ENCODE data around the gene MTHFSD.

Gene MTHFSD

DNA sequence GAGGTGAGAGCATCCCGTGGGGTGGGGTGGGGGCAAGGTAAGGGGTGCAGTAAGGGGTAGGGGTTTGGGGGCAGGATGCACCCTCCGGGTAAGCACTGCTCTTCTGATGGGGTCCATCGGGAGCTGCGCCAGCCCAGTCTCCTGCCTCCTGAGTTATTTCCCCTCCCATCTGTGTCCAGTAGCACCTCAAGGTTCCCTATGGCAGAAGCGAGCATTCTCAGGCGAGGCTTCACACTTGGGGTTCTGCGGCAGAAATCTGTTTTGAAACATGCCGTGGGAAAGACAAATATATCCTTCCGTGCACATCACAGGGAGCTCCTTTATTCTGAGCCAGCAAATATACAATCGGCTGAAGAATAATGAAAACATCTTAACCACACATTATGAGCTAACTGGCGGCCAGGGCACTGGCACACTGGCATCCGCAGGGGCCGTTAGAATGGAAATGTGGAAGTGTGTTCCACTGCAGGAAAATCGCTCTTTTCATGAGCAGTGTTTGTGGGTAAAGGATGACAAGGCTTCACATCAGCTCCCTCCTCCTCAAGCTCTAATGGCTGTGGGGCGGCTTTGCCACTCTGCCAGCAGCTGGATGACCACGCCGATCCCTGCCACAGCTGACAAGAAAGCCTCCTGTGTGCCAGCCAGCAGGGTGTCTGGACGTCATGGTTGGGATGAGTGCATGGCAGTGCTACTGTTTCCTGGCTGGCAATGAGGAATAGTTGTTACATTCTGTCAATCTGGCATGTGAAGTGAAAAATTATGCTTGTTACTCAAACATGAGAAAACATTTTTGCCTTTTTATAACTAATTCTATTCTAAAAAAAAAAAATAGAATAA is 20.0 kb downstream of the MTHFSD start:
- no peak overlapping the region for H3K4me3 ChIP-seq (ENCODE audit: low read length)
- no peak overlapping the region for H3K9ac ChIP-seq (ENCODE audit: low read length)
- H3K36me3 ChIP-seq (ENCODE audit: control insufficient read depth, insufficient read depth, low read length), result no peaks in the 10 kb centered on the region
- no peaks in the 10 kb centered on the region for H3K9me3 ChIP-seq (ENCODE audit: control insufficient read depth, low read length)
- no peaks in the 10 kb centered on the region for H3K4me1 ChIP-seq (ENCODE audit: control insufficient read depth, insufficient read depth, low read length)
- no peaks in the 10 kb centered on the region for H3K27me3 ChIP-seq (ENCODE audit: control insufficient read depth, insufficient read depth, low read length)

DNA sequence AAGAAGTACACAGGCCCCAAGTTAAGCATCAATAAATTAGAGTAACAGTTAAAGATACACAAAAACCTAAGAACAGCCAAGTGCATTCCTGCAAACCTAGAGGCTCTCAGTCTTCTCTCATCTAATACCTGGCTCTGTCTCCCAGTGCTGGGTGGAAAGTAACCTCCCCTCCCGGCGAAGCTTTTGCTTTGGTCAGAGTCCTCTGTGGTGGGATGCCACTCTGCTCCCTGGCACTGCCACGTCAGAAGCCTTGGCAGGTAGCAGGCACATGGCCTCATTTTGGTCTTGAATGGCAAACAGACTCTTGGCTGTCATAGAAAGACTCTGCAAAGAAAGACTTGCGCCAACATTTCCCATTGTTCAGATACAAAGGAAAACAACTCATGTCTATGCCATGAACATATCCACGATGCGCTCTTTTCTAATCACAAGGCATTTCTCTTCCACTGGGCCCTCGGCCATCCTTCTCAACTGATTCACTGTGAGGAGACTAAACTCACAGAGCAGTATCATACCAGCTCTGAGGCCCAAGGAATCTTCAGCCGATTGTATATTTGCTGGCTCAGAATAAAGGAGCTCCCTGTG is 21.2 kb downstream of the MTHFSD start:
- Histone ChIP-seq H3K36me3 (ENCODE audit: control insufficient read depth, insufficient read depth, low read length) (no peaks in the 10 kb centered on the region), H3K9ac (ENCODE audit: low read length) (no peak overlapping the region), H3K4me1 (ENCODE audit: control insufficient read depth, insufficient read depth, low read length) (no peaks in the 10 kb centered on the region), H3K4me3 (ENCODE audit: low read length) (no peak overlapping the region), H3K9me3 (ENCODE audit: control insufficient read depth, low read length) (no peaks in the 10 kb centered on the region), H3K27me3 (ENCODE audit: control insufficient read depth, insufficient read depth, low read length) (no peaks in the 10 kb centered on the region)

DNA sequence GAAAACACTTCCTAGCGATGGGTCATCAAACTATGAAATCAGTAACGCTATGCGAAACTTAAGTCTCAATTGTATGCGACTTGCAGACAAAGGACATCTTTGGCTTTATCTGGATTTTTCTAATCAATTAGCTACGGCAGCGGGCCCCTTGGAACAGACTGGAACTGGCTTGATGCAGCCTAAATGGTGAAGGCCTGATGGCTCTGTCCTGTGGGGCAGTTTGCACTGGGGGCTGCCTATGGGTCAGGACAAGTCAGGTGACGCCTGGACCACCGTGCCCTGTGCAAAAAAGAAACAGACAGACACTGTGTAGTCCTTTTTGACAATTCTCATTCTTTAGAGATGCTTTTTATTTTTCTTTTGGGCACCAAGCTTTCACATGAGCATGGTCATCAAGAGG is 22.0 kb downstream of the MTHFSD start:
- no peaks in the 10 kb centered on the region for H3K9me3 ChIP-seq (ENCODE audit: control insufficient read depth, low read length)
- H3K4me1 ChIP-seq (ENCODE audit: control insufficient read depth, insufficient read depth, low read length), result no peaks in the 10 kb centered on the region
- no peaks in the 10 kb centered on the region for H3K27me3 ChIP-seq (ENCODE audit: control insufficient read depth, insufficient read depth, low read length)
- H3K9ac ChIP-seq (ENCODE audit: low read length), result no peak overlapping the region
- H3K4me3 ChIP-seq (ENCODE audit: low read length), result no peak overlapping the region
- no peaks in the 10 kb centered on the region for H3K36me3 ChIP-seq (ENCODE audit: control insufficient read depth, insufficient read depth, low read length)

DNA sequence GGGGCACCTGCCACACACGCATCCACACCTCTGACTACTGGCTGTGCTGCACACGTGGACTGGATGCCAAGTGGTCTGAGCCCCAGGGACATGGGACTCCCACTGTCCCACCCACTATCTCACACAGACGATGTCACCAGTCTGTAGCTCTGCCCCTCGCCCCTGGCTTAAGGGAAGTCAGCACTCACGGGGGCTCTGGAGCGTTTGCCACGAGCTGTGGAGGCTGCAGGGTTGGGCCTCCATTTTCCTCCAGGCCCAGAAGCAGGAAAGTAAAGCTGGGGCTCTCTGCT is 22.6 kb downstream of the MTHFSD start:
- no peaks in the 10 kb centered on the region for H3K27me3 ChIP-seq (ENCODE audit: control insufficient read depth, insufficient read depth, low read length)
- no peak overlapping the region for H3K4me3 ChIP-seq (ENCODE audit: low read length)
- H3K36me3 ChIP-seq (ENCODE audit: control insufficient read depth, insufficient read depth, low read length), result no peaks in the 10 kb centered on the region
- H3K9ac ChIP-seq (ENCODE audit: low read length), result no peak overlapping the region
- H3K9me3 ChIP-seq (ENCODE audit: control insufficient read depth, low read length), result no peaks in the 10 kb centered on the region
- H3K4me1 ChIP-seq (ENCODE audit: control insufficient read depth, insufficient read depth, low read length), result no peaks in the 10 kb centered on the region

DNA sequence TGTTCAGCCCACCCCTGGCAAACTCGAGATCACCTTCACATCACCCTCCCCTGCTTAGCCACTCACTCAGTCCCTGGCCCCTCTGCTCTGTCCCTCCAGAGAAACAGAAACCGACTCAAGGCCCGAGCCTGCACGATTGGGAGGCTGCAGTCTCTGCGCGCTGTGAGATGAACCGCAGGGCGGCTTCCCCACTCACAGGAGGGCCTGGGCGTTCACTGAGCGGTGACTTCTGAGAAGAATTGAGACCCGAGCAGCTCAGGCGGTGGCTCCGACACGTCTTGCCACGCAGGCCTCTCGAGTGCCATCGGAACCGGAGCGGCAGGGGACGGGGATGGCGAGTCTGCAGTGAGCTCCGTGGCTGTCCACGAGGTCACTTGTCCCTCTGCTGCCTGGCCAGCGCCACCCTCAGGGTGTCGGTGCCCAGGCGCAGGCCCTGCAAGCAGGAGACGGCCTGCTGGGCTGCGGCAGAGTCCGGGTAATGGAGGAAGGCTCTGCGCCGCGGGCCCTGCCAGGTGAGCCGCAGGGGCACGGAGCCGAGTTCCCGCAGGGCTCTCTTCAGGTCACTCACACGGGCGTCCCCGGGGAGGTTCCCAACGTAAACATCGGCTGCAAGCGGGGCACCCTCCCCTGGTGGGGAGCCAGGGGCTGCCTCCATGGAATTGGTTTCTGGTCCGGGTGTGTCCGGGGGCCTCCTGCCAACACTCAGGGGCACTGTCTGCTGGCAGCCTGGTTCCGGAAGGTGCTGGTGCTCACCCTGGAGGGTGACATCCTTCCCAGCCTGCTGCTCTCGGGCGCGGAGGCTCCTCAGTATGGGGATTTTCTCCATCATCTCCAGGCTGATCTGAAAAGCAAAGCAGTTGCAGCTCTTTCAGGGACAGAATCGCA is 23.2 kb downstream of the MTHFSD start:
- Histone ChIP-seq H3K4me1 (ENCODE audit: control insufficient read depth, insufficient read depth, low read length) (no peaks in the 10 kb centered on the region), H3K36me3 (ENCODE audit: control insufficient read depth, insufficient read depth, low read length) (no peaks in the 10 kb centered on the region), H3K9ac (ENCODE audit: low read length) (no peak overlapping the region), H3K9me3 (ENCODE audit: control insufficient read depth, low read length) (no peaks in the 10 kb centered on the region), H3K27me3 (ENCODE audit: control insufficient read depth, insufficient read depth, low read length) (no peaks in the 10 kb centered on the region), H3K4me3 (ENCODE audit: low read length) (no peak overlapping the region)

DNA sequence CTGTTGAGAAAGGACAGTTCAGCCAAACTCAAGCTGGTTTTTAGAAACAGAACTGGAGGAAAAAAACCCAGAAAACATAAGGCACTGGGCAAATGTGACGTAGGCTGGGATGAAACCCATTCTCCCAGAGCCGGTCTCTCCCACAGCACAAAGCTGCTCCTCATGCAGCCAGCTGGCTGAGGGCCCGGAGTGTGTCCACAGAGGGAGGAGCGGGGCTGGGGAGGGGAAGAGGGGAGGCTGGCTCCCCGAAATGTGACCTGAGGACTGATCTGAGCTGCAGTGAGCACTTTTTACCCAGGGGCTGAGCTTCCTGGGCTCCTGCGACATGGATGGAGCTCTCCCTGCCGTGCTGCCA is 23.9 kb downstream of the MTHFSD start:
- H3K27me3 ChIP-seq (ENCODE audit: control insufficient read depth, insufficient read depth, low read length), result no peaks in the 10 kb centered on the region
- H3K4me3 ChIP-seq (ENCODE audit: low read length), result no peak overlapping the region
- no peaks in the 10 kb centered on the region for H3K36me3 ChIP-seq (ENCODE audit: control insufficient read depth, insufficient read depth, low read length)
- no peak overlapping the region for H3K9ac ChIP-seq (ENCODE audit: low read length)
- no peaks in the 10 kb centered on the region for H3K9me3 ChIP-seq (ENCODE audit: control insufficient read depth, low read length)
- H3K4me1 ChIP-seq (ENCODE audit: control insufficient read depth, insufficient read depth, low read length), result no peaks in the 10 kb centered on the region

DNA sequence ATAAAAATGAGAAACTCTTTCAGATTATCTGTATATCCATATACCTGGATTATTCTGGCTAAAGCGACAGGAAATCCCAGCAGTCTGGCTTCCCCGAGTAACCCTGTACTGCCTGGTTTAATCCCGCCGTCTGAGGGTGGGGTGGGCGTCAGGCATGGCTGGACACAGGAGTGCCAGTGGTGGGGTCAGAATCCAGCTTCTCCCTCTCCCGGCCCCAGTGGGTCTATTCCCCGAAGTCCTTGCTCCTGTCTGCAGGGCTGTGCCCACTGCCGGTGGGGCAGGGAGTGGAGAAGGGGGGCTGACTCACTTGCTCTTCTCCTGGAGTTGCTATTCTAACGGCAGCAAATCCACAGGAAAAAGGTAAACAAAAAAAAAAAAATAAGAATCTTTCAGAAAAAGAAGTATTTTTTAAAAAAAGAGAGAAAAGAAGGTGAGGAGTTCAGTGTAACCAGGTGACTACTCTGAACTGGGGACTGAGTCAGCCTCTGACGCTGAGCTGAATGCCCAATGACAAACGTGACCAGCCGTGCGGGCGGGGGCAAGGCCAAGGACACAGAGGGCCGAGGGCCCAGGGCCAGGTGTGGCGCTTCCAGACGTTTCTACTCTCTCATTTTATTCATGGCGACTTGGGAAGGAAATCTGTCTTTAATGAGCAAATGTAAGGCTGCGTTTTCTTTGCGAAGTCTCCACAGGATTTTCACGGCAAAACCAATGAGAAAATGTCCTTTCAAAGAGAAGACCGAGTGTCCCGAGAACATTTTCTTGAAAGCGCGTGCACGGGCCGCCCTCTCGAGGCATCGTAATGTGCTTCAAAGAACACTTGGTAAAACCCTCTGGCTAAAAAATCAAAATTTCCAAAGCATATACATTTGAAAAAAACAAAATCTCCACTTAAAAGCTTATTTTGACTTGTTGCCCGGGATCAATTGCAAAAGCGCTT is 24.5 kb downstream of the MTHFSD start:
- Histone ChIP-seq H3K9me3 (ENCODE audit: control insufficient read depth, low read length) (no peaks in the 10 kb centered on the region), H3K36me3 (ENCODE audit: control insufficient read depth, insufficient read depth, low read length) (no peaks in the 10 kb centered on the region), H3K9ac (ENCODE audit: low read length) (no peak overlapping the region), H3K4me3 (ENCODE audit: low read length) (no peak overlapping the region), H3K4me1 (ENCODE audit: control insufficient read depth, insufficient read depth, low read length) (no peaks in the 10 kb centered on the region), H3K27me3 (ENCODE audit: control insufficient read depth, insufficient read depth, low read length) (no peaks in the 10 kb centered on the region)

DNA sequence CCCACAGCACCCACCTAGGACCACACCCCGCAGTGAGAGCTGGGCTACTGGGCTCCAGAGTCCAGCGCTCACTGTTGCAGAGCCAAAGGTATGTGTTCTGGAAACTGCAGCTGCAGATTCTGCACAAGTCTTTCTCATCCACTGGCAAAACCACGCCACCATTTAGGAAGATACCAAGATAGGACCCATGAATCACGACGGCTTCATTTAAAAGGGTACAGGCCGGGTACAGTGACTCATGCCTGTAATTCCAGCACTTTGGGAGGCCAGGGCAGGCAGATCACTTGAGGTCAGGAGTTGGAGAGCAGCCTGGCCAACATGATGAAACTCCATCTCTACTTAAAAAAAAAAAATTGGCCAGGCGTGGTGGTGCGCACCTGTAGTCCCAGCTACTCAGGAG is 25.9 kb downstream of the MTHFSD start:
- Histone ChIP-seq H3K4me1 (ENCODE audit: control insufficient read depth, insufficient read depth, low read length) (no peaks in the 10 kb centered on the region), H3K27me3 (ENCODE audit: control insufficient read depth, insufficient read depth, low read length) (no peaks in the 10 kb centered on the region), H3K4me3 (ENCODE audit: low read length) (no peak overlapping the region), H3K9ac (ENCODE audit: low read length) (no peak overlapping the region), H3K36me3 (ENCODE audit: control insufficient read depth, insufficient read depth, low read length) (no peaks in the 10 kb centered on the region), H3K9me3 (ENCODE audit: control insufficient read depth, low read length) (no peaks in the 10 kb centered on the region)

DNA sequence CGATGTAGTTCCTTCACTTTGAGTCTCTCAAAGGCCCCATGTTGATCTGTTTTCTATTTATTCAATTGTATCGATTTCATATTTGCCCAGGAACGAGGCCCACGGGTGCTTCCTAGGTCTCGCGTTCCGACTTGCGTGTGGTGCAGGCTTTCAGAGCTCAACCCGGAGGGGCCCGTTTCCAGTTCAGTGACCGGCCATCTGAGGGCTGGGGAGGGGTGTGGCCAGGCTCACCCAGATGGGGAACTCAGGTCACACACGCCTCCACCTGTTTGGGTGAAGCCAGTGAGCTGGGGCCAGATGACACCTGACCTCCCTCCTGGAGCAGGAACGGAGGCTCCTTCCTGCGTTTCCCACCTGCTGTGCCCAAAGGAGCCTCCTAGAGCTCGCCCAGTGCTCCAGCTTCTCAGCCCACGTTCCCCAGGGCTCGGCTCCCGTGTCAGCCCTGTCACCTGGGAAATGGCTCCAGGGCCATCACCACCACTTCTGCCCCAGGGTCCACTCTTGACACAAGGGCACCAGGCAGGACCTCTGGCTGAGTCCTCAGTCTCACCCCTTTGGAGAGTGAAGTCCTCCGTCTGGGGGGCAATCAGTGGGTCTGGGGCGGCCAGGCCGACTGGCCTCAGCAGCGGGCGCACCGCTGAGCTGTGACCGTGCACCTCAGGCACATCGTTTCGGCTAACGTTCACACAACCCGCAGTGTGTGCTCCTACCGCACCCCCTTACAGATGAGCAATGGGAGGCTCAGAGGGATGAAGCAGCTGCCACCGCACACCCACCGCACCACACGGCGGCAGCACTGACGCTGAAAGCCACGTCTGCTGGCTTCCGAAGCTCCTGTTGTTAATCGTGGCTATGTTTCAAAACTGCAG is 26.7 kb downstream of the MTHFSD start:
- H3K4me1 ChIP-seq (ENCODE audit: control insufficient read depth, insufficient read depth, low read length), result no peaks in the 10 kb centered on the region
- no peaks in the 10 kb centered on the region for H3K9me3 ChIP-seq (ENCODE audit: control insufficient read depth, low read length)
- no peaks in the 10 kb centered on the region for H3K27me3 ChIP-seq (ENCODE audit: control insufficient read depth, insufficient read depth, low read length)
- H3K4me3 ChIP-seq (ENCODE audit: low read length), result no peak overlapping the region
- H3K9ac ChIP-seq (ENCODE audit: low read length), result no peak overlapping the region
- no peaks in the 10 kb centered on the region for H3K36me3 ChIP-seq (ENCODE audit: control insufficient read depth, insufficient read depth, low read length)

DNA sequence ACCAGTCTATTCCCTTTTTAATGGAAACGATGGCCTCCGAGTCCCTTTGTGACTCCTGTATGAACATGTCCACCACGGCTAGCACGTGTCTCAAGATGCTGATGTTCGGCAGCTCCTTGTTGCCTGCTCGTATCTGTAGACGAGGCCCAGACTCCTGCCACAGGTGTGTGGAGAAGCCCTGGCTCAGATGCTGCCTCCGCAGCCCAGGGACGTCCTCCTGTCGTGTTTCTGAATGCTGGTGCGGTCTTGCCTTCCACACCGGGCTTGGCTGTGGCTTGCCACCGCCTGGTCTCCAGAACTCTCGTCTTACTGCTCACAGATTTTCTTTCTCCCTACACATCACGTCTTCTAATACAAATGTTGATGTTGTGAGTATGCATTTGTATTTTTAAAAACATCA is 27.7 kb downstream of the MTHFSD start:
- Histone ChIP-seq H3K4me3 (ENCODE audit: low read length) (no peak overlapping the region), H3K9ac (ENCODE audit: low read length) (no peak overlapping the region), H3K27me3 (ENCODE audit: control insufficient read depth, insufficient read depth, low read length) (peaks cover 4% of the 10 kb centered on the region), H3K4me1 (ENCODE audit: control insufficient read depth, insufficient read depth, low read length) (no peaks in the 10 kb centered on the region), H3K36me3 (ENCODE audit: control insufficient read depth, insufficient read depth, low read length) (no peaks in the 10 kb centered on the region), H3K9me3 (ENCODE audit: control insufficient read depth, low read length) (no peaks in the 10 kb centered on the region)

DNA sequence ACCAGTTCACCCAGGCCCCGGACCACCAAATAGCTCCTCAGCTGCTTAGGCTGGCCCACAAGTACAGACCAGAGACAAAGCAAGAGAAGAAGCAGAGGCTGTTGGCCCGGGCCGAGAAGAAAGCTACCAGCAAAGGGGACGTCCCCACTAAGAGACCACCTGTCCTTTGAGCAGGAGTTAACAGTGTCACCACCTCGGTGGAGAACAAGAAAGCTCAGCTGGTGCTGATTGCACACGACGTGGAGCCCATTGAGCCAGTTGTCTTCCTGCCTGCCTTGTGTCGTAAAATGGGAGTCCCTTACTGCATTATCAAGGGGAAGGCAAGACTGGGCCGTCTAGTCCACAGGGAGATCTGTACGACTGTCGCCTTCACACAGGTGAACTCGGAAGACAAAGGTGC is 29.3 kb downstream of the MTHFSD start:
- no peaks in the 10 kb centered on the region for H3K36me3 ChIP-seq (ENCODE audit: control insufficient read depth, insufficient read depth, low read length)

More for the DNA sequence above, 29.3 kb downstream of the MTHFSD start:
- Histone ChIP-seq H3K9me3 (ENCODE audit: control insufficient read depth, low read length) (no peaks in the 10 kb centered on the region), H3K4me1 (ENCODE audit: control insufficient read depth, insufficient read depth, low read length) (no peaks in the 10 kb centered on the region), H3K27me3 (ENCODE audit: control insufficient read depth, insufficient read depth, low read length) (peaks cover 5% of the 10 kb centered on the region), H3K4me3 (ENCODE audit: low read length) (no peak overlapping the region), H3K9ac (ENCODE audit: low read length) (no peak overlapping the region)
